ENCODE results near the gene IP6K3.

IP6K3 gene

GRCh38 chr6:33770833-33771145 is 24.1 kb upstream of the IP6K3 start:
- Histone ChIP-seq H3K4me3 (ENCODE audit: low read depth in 1 of 5, low read length in 5 of 5) (no peak overlapping the region), H3K9me3 (ENCODE audit: control insufficient read depth in 5 of 5, low read length in 5 of 5) (peaks cover 0 to 5% (median 0%) of the 10 kb centered on the region in 5 donors), H3K27me3 (ENCODE audit: control insufficient read depth in 5 of 5, insufficient read depth in 4 of 5, low read length in 5 of 5) (peaks cover 0 to 3% (median 0%) of the 10 kb centered on the region in 5 donors), H3K36me3 (ENCODE audit: control insufficient read depth in 5 of 5, insufficient read depth in 5 of 5, low read length in 5 of 5) (peaks cover 0 to 35% (median 32%) of the 10 kb centered on the region in 5 donors), H3K27ac (ENCODE audit: low read depth, low read length) (peak overlapping the region; percentile 27), H3K4me1 (ENCODE audit: control insufficient read depth in 5 of 5, insufficient read depth in 5 of 5, low read length in 5 of 5) (peaks cover 2 to 47% (median 31%) of the 10 kb centered on the region in 5 donors), H3K9ac (ENCODE audit: low read length in 5 of 5) (peak overlapping the region in 1 of 5 donors; percentile 34)

DNA sequence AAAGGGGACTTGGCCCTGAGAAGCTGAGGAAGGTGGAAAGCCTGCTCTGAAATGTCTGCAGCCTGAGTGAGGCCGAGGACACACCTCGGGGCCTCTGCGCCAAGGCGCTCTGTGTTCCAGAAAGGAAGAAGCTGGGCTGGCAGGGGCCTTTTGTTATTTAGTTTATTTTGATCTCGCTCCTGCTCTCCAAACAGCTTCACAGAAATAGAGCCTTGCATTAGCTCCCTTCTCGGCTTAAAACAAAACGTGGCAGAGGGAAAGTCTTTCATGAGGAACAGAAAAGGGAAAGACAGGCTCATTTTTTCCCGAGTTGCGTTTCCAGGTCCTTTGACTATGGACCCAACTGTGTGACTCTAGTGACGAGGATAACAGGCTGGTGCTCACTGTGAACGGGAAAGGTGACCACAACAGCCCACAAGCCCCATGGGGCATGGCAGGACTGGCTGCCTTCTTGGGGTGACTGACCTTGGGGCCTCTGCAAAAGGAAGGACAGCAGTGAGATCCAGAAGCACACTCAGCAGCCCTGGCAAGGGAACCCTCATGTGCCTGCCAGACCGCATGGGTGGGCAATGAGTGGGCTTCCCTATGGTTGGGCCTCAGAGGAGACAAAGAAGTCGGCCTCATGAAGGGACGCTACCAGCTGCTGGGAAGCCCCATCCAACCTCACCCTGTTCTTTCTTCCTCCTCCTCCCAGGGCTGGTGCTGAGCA is 23.6 kb upstream of the IP6K3 start:
- Histone ChIP-seq H3K36me3 (ENCODE audit: control insufficient read depth in 5 of 5, insufficient read depth in 5 of 5, low read length in 5 of 5) (peaks cover 0 to 30% (median 27%) of the 10 kb centered on the region in 5 donors), H3K9me3 (ENCODE audit: control insufficient read depth in 5 of 5, low read length in 5 of 5) (peaks cover 0 to 5% (median 0%) of the 10 kb centered on the region in 5 donors), H3K4me3 (ENCODE audit: low read depth in 1 of 5, low read length in 5 of 5) (no peak overlapping the region), H3K9ac (ENCODE audit: low read length in 5 of 5) (peak overlapping the region in 1 of 5 donors; percentile 6), H3K4me1 (ENCODE audit: control insufficient read depth in 5 of 5, insufficient read depth in 5 of 5, low read length in 5 of 5) (peaks cover 2 to 47% (median 31%) of the 10 kb centered on the region in 5 donors), H3K27me3 (ENCODE audit: control insufficient read depth in 5 of 5, insufficient read depth in 4 of 5, low read length in 5 of 5) (peaks cover 0 to 3% (median 0%) of the 10 kb centered on the region in 5 donors), H3K27ac (ENCODE audit: low read depth, low read length) (no peak overlapping the region)

DNA sequence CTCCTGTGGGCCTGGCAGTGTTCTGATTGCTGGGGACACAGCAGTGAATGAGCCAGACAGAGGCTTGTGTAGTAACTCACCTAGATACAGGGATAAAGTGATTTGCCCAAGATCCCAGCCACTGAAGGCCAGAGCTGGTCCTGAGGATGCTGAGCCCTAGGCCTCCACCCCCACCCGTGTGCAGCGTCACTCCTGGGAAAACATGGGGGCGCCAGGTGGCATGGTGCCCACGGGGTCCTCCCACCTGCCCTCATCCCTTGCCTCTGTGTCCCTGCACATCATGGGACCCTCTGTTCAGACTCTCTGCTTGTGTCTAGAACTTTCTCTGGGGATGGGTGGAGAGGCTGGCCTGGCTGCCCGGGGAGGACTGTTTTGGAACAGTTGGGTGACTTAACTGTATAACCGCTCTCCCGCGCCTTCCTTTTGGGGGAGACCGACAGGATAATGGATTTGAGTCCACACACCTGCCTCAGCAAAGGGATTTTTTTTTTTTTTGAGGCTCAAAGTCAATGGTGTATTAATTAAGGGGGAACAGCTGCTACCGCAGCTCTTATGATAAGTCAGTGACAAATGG is 22.6 kb upstream of the IP6K3 start:
- peaks cover 0 to 22% (median 19%) of the 10 kb centered on the region in 5 donors for H3K36me3 ChIP-seq (ENCODE audit: control insufficient read depth in 5 of 5, insufficient read depth in 5 of 5, low read length in 5 of 5)
- no peak overlapping the region for H3K27ac ChIP-seq (ENCODE audit: low read depth, low read length)
- no peak overlapping the region for H3K9ac ChIP-seq (ENCODE audit: low read length in 5 of 5)
- peaks cover 0 to 5% (median 0%) of the 10 kb centered on the region in 5 donors for H3K9me3 ChIP-seq (ENCODE audit: control insufficient read depth in 5 of 5, low read length in 5 of 5)
- H3K4me1 ChIP-seq (ENCODE audit: control insufficient read depth in 5 of 5, insufficient read depth in 5 of 5, low read length in 5 of 5): peaks cover 2 to 47% (median 31%) of the 10 kb centered on the region in 5 donors
- H3K4me3 ChIP-seq (ENCODE audit: low read depth in 1 of 5, low read length in 5 of 5): no peak overlapping the region
- peaks cover 0 to 3% (median 0%) of the 10 kb centered on the region in 5 donors for H3K27me3 ChIP-seq (ENCODE audit: control insufficient read depth in 5 of 5, insufficient read depth in 4 of 5, low read length in 5 of 5)

DNA sequence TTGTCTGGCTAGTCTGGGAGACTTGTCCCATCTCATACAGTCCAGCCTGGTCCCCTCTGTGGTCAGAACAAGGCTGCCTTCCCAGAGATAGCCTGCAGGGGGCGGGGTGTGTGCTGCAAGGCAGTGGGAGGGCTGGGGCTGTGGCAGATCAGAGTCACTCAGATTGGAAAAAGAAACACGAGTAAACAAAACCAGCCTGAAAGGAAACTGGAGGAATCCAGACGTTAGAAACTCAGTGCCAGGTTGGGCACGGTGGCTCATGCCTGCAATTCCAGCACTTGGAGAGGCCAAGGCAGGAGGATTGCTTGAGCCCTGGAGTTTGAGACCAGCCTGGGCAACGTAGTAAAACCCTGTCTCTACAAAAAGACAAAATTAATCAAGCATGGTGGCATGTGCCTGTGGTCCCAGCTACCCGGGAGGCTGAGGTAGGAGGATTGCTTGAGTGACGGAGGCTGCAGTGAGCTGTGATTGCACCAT is 22.0 kb upstream of the IP6K3 start:
- Histone ChIP-seq H3K27me3 (ENCODE audit: control insufficient read depth in 5 of 5, insufficient read depth in 4 of 5, low read length in 5 of 5) (peaks cover 0 to 3% (median 0%) of the 10 kb centered on the region in 5 donors), H3K9me3 (ENCODE audit: control insufficient read depth in 5 of 5, low read length in 5 of 5) (peaks cover 0 to 5% (median 0%) of the 10 kb centered on the region in 5 donors), H3K9ac (ENCODE audit: low read length in 5 of 5) (no peak overlapping the region), H3K4me3 (ENCODE audit: low read depth in 1 of 5, low read length in 5 of 5) (no peak overlapping the region), H3K4me1 (ENCODE audit: control insufficient read depth in 5 of 5, insufficient read depth in 5 of 5, low read length in 5 of 5) (peaks cover 2 to 47% (median 31%) of the 10 kb centered on the region in 5 donors), H3K27ac (ENCODE audit: low read depth, low read length) (no peak overlapping the region), H3K36me3 (ENCODE audit: control insufficient read depth in 5 of 5, insufficient read depth in 5 of 5, low read length in 5 of 5) (peaks cover 0 to 19% (median 16%) of the 10 kb centered on the region in 5 donors)

DNA sequence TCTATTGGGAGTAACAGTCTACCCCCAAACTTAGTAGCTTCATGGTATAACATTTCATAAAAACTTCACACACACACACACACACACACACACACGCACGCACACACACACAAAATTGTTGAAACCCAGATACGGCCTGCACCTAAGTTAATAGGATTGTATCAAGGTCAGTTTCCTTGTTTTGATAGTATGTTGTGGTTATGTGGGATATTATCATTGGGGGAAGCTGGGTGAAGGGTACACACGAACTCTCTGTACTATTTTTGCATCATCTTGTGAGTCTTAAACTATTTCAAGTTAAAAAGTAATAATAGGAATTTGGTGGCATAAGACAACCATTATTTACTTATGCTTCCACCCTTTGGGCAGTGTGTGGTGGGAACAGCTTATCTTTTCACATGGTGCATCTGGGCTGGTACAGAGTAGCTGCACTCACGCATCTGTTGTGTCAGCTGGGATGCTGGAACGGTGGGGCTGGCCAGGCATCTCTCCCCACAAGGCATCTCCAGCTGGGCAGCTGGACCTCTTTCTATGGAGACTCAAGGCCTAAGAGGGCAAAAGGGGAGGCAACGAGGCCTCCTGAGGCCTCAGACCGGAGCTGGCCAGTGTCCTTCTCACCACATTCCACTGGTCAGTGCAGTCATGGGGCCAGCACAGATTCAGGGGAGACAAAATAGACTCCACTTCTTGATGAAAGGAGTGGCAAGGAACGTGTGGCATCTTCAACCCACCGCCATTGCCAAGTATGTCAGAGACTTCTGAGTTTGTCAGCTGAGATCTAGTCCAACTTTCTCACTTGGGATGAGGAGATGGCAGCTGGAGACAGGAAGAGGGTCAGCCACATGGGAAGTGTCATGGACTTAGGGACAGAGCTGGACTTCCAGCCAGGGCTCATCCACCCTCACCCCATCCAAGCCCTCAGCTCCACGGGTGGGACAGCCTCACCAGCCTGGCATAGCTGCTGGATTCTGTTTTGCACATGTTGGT is 20.5 kb upstream of the IP6K3 start:
- H3K4me3 ChIP-seq (ENCODE audit: low read depth in 1 of 5, low read length in 5 of 5): no peak overlapping the region
- peaks cover 0 to 3% (median 0%) of the 10 kb centered on the region in 5 donors for H3K27me3 ChIP-seq (ENCODE audit: control insufficient read depth in 5 of 5, insufficient read depth in 4 of 5, low read length in 5 of 5)
- no peak overlapping the region for H3K27ac ChIP-seq (ENCODE audit: low read depth, low read length)
- peaks cover 0 to 4% (median 2%) of the 10 kb centered on the region in 5 donors for H3K36me3 ChIP-seq (ENCODE audit: control insufficient read depth in 5 of 5, insufficient read depth in 5 of 5, low read length in 5 of 5)
- peaks cover 2 to 41% (median 23%) of the 10 kb centered on the region in 5 donors for H3K4me1 ChIP-seq (ENCODE audit: control insufficient read depth in 5 of 5, insufficient read depth in 5 of 5, low read length in 5 of 5)
- H3K9me3 ChIP-seq (ENCODE audit: control insufficient read depth in 5 of 5, low read length in 5 of 5): peaks cover 0 to 5% (median 0%) of the 10 kb centered on the region in 5 donors
- H3K9ac ChIP-seq (ENCODE audit: low read length in 5 of 5): no peak overlapping the region

DNA sequence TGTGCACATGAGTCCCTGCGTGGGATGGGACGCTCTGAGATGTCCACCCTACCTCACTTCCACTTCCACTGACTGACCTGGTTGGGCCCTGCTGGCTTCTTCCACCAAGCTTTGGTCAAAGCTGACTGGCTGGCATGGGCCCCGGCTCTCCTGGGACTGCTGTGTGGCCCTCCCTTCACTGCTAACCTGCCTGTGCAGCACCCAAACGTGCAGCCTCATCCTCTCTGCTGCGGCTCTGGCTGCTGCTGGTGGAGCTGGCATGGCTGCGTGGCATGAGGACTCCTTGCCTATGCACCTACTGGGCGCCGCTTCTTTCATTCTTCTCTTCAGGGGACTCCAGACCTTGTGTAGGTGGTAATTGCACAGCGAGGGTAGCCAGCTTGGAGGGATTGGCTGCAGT is 18.7 kb upstream of the IP6K3 start:
- H3K9me3 ChIP-seq (ENCODE audit: control insufficient read depth in 5 of 5, low read length in 5 of 5): peaks cover 0 to 5% (median 0%) of the 10 kb centered on the region in 5 donors
- H3K4me1 ChIP-seq (ENCODE audit: control insufficient read depth in 5 of 5, insufficient read depth in 5 of 5, low read length in 5 of 5): peaks cover 1 to 31% (median 18%) of the 10 kb centered on the region in 5 donors
- H3K27ac ChIP-seq (ENCODE audit: low read depth, low read length): no peak overlapping the region
- no peak overlapping the region for H3K9ac ChIP-seq (ENCODE audit: low read length in 5 of 5)
- no peak overlapping the region for H3K4me3 ChIP-seq (ENCODE audit: low read depth in 1 of 5, low read length in 5 of 5)
- no peaks in the 10 kb centered on the region for H3K36me3 ChIP-seq (ENCODE audit: control insufficient read depth in 5 of 5, insufficient read depth in 5 of 5, low read length in 5 of 5)
- H3K27me3 ChIP-seq (ENCODE audit: control insufficient read depth in 5 of 5, insufficient read depth in 4 of 5, low read length in 5 of 5): peaks cover 0 to 3% (median 0%) of the 10 kb centered on the region in 5 donors

DNA sequence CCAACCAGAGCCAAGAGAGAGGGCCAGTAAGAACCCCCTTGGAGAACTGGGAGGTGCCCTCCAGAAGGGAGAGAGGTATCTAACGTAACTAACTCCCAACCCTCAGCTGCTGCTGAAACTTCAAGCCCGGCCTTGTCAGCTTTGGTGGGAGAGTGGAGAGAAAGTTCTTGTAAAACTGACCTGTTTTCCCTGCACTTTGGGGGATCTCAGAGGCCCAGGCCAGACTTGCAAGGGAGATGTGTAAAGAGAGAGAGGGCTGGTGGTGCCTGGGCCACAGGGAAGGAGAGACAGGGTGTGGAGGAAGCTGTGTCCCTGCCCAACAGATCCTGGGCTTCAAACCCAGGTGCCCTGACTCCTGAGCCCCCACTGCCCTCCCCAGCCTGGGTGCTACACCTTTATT is 17.3 kb upstream of the IP6K3 start:
- Histone ChIP-seq H3K9me3 (ENCODE audit: control insufficient read depth in 5 of 5, low read length in 5 of 5) (peaks cover 0 to 5% (median 0%) of the 10 kb centered on the region in 5 donors), H3K9ac (ENCODE audit: low read length in 5 of 5) (no peak overlapping the region), H3K27me3 (ENCODE audit: control insufficient read depth in 5 of 5, insufficient read depth in 4 of 5, low read length in 5 of 5) (no peaks in the 10 kb centered on the region), H3K36me3 (ENCODE audit: control insufficient read depth in 5 of 5, insufficient read depth in 5 of 5, low read length in 5 of 5) (no peaks in the 10 kb centered on the region), H3K4me1 (ENCODE audit: control insufficient read depth in 5 of 5, insufficient read depth in 5 of 5, low read length in 5 of 5) (peaks cover 0 to 24% (median 16%) of the 10 kb centered on the region in 5 donors), H3K4me3 (ENCODE audit: low read depth in 1 of 5, low read length in 5 of 5) (no peak overlapping the region), H3K27ac (ENCODE audit: low read depth, low read length) (no peak overlapping the region)

DNA sequence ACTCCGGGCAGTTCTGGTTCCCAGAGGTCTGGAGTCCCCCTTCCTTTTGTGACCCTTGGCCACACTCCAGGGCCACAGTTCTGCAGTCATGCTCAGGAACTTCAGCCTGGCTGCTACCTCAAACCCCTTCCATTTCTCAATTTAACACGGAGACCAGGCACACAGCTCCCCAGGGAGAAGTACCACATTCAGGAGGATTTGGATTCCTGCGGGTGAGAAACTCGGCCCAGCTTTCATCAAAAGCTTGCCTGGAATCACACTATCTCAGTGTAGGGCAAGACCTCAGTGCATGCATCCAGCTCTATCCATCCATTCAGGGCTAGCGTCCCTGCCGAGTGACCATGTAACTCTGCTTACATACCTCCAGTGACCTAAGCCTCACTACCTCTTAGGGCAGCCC is 16.8 kb upstream of the IP6K3 start:
- Histone ChIP-seq H3K27ac (ENCODE audit: low read depth, low read length) (no peak overlapping the region), H3K4me3 (ENCODE audit: low read depth in 1 of 5, low read length in 5 of 5) (no peak overlapping the region), H3K36me3 (ENCODE audit: control insufficient read depth in 5 of 5, insufficient read depth in 5 of 5, low read length in 5 of 5) (no peaks in the 10 kb centered on the region), H3K9me3 (ENCODE audit: control insufficient read depth in 5 of 5, low read length in 5 of 5) (peaks cover 0 to 5% (median 0%) of the 10 kb centered on the region in 5 donors), H3K4me1 (ENCODE audit: control insufficient read depth in 5 of 5, insufficient read depth in 5 of 5, low read length in 5 of 5) (peaks cover 0 to 20% (median 14%) of the 10 kb centered on the region in 5 donors), H3K27me3 (ENCODE audit: control insufficient read depth in 5 of 5, insufficient read depth in 4 of 5, low read length in 5 of 5) (no peaks in the 10 kb centered on the region), H3K9ac (ENCODE audit: low read length in 5 of 5) (no peak overlapping the region)

DNA sequence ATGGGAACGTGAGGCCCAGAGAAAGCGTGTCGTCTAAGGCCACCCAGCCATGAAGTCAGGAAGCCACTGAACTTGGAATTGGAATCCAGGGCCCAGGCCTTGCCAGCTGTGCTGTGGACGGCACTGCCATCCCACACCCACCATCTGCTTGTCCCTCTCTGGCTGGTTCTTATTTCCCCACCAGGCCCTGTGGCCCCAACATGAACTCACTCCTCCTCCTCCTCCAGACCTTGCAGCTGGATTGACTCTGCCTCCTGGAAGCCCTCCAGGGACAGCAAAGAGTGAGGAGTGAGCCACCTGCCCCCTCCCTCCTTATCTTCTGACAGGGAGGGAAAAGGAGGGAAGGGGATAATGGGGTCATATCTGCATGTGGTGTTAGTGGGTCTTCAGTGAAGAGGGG is 16.0 kb upstream of the IP6K3 start:
- peaks cover 0 to 16% (median 14%) of the 10 kb centered on the region in 5 donors for H3K4me1 ChIP-seq (ENCODE audit: control insufficient read depth in 5 of 5, insufficient read depth in 5 of 5, low read length in 5 of 5)

More for the DNA sequence above, 16.0 kb upstream of the IP6K3 start:
- no peak overlapping the region for H3K27ac ChIP-seq (ENCODE audit: low read depth, low read length)
- H3K27me3 ChIP-seq (ENCODE audit: control insufficient read depth in 5 of 5, insufficient read depth in 4 of 5, low read length in 5 of 5): no peaks in the 10 kb centered on the region
- no peak overlapping the region for H3K9ac ChIP-seq (ENCODE audit: low read length in 5 of 5)
- peaks cover 0 to 5% (median 0%) of the 10 kb centered on the region in 5 donors for H3K9me3 ChIP-seq (ENCODE audit: control insufficient read depth in 5 of 5, low read length in 5 of 5)
- no peak overlapping the region for H3K4me3 ChIP-seq (ENCODE audit: low read depth in 1 of 5, low read length in 5 of 5)
- no peaks in the 10 kb centered on the region for H3K36me3 ChIP-seq (ENCODE audit: control insufficient read depth in 5 of 5, insufficient read depth in 5 of 5, low read length in 5 of 5)

Data from subcutaneous abdominal adipose tissue (tissue), 5 donors.